Measurements from ENCODE around the gene THSD7B. TPM values are rescaled to one million over a fixed set of nuclear protein-coding genes. Genes with fewer than 3 reads are reported as not detected.

THSD7B gene
- total RNA-seq, 1 donor from 2014 or later = not detected

- Mint-ChIP-seq H3K27ac (no peak overlapping the region), H3K9me3 (no peaks in the 10 kb centered on the region), H3K36me3 (ENCODE audit: low read depth) (no peaks in the 10 kb centered on the region), H3K4me3 (no peak overlapping the region), H3K27me3 (no peaks in the 10 kb centered on the region), H3K4me1 (no peaks in the 10 kb centered on the region)
- no peak for DNase-seq
- TF ChIP-seq, protein P1, sequence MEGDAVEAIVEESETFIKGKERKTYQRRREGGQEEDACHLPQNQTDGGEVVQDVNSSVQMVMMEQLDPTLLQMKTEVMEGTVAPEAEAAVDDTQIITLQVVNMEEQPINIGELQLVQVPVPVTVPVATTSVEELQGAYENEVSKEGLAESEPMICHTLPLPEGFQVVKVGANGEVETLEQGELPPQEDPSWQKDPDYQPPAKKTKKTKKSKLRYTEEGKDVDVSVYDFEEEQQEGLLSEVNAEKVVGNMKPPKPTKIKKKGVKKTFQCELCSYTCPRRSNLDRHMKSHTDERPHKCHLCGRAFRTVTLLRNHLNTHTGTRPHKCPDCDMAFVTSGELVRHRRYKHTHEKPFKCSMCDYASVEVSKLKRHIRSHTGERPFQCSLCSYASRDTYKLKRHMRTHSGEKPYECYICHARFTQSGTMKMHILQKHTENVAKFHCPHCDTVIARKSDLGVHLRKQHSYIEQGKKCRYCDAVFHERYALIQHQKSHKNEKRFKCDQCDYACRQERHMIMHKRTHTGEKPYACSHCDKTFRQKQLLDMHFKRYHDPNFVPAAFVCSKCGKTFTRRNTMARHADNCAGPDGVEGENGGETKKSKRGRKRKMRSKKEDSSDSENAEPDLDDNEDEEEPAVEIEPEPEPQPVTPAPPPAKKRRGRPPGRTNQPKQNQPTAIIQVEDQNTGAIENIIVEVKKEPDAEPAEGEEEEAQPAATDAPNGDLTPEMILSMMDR (IDR thresholded peaks at IDR 0.05) = no peak
- ChIA-PET CTCF (no interaction called here), POLR2A (no interaction called here)
- intact Hi-C loops (cut with micrococcal nuclease) = no loop called here
- ATAC-seq (ENCODE audit: low read depth) = no peak
Measured at GRCh38 chr2:136994793-136995192, 229.4 kb downstream of the THSD7B start.

DNA sequence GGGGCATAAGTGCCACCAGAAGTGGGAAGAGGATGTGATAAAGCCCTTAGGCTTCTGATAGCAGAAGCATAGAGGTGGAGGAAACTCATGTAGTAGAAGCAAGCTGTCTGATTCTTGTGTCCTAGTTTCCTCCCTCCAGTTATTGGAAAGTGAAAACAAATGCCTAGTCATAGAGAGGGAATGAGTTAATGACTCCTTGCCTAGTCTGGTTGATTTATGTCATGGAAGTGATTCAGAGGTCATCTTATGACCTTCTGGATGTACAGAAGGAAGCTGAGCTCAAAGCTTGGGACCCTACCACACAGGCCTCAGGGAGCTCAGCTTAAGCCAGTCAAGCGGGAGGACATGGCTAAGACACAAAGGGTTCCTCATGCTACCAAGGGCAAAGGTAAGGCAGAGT is 232.2 kb downstream of the THSD7B start:
- TF ChIP-seq, protein P1 (IDR thresholded peaks at IDR 0.05) = no peak
- ATAC-seq (ENCODE audit: low read depth) (no peak), DNase-seq (no peak)
- Mint-ChIP-seq H3K36me3 (ENCODE audit: low read depth) (no peaks in the 10 kb centered on the region), H3K27ac (no peak overlapping the region), H3K4me1 (no peaks in the 10 kb centered on the region), H3K27me3 (no peaks in the 10 kb centered on the region), H3K9me3 (no peaks in the 10 kb centered on the region), H3K4me3 (no peak overlapping the region)
- intact Hi-C loops (cut with micrococcal nuclease) = no loop called here
- CTCF ChIA-PET = no interaction called here
- POLR2A ChIA-PET = no interaction called here

GRCh38 chr2:137000811-137001210 is 235.5 kb downstream of the THSD7B start:
- H3K9me3 Mint-ChIP-seq = no peaks in the 10 kb centered on the region
- intact Hi-C loops (cut with micrococcal nuclease) = no loop called here
- no peaks in the 10 kb centered on the region for H3K36me3 Mint-ChIP-seq (ENCODE audit: low read depth)
- no peaks in the 10 kb centered on the region for H3K27me3 Mint-ChIP-seq
- no peak overlapping the region for H3K4me3 Mint-ChIP-seq
- TF ChIP-seq, protein P1 (IDR thresholded peaks at IDR 0.05) = no peak
- ChIA-PET POLR2A (no interaction called here), CTCF (no interaction called here)
- ATAC-seq (ENCODE audit: low read depth) = no peak
- H3K27ac Mint-ChIP-seq = no peak overlapping the region
- no peak for DNase-seq
- no peaks in the 10 kb centered on the region for H3K4me1 Mint-ChIP-seq

DNA sequence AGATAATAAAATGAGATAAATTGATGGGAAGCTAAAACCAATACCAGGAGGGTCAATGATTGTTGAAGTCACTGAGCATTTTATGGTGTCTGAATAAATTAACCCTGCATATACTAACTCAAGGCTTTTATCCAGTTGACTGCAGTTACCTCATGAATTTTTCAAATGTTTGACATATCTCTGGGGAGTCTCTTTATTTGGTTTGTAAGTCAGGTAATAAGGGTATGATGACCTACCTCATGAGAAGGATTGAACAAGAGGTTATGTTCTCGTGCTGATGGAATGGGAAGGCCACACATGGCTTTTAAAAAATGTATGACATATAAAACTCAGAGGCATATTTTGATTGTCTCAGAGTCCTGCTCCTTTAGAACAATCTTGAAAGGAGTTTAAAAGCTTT is 237.6 kb downstream of the THSD7B start:
- ATAC-seq (ENCODE audit: low read depth) = no peak
- no peaks in the 10 kb centered on the region for H3K27me3 Mint-ChIP-seq
- H3K4me3 Mint-ChIP-seq = no peak overlapping the region
- no peaks in the 10 kb centered on the region for H3K4me1 Mint-ChIP-seq
- H3K36me3 Mint-ChIP-seq (ENCODE audit: low read depth) = no peaks in the 10 kb centered on the region
- TF ChIP-seq, protein P1 (IDR thresholded peaks at IDR 0.05) = no peak
- no peak overlapping the region for H3K27ac Mint-ChIP-seq
- H3K9me3 Mint-ChIP-seq = no peaks in the 10 kb centered on the region
- intact Hi-C loops (cut with micrococcal nuclease) = no loop called here
- CTCF ChIA-PET = no interaction called here
- no peak for DNase-seq
- POLR2A ChIA-PET = no interaction called here

DNA sequence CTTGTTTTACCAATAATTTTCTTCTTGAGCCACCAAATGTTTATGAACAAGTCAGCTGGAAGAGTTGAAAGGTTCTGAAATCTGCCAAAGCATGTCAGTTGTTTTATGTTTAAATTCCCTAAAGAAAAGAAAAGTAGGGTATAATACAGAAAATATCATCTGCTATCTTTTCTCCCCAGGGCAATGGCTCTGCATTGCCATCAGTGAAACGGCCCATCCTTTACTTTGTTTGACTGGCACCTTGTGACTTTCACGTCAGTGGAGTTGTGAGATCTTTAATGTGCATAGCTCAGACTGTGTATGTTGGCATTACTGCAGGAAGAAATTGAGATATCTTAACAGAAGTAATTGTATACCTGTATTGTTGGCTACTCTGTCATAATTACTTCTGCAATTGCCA is 239.9 kb downstream of the THSD7B start:
- Mint-ChIP-seq H3K9me3 (no peaks in the 10 kb centered on the region), H3K4me3 (no peak overlapping the region), H3K4me1 (no peaks in the 10 kb centered on the region), H3K27ac (no peak overlapping the region), H3K27me3 (no peaks in the 10 kb centered on the region), H3K36me3 (ENCODE audit: low read depth) (no peaks in the 10 kb centered on the region)
- TF ChIP-seq, protein P1 (IDR thresholded peaks at IDR 0.05) = no peak
- ChIA-PET CTCF (no interaction called here), POLR2A (no interaction called here)
- intact Hi-C loops (cut with micrococcal nuclease) = no loop called here
- ATAC-seq (ENCODE audit: low read depth) (no peak), DNase-seq (no peak)
